Transverse colon (tissue), 3 donors: Measurements from ENCODE around the gene HNMT.

Experiments used
- EP300 ChIP-seq: sonication (generic); formaldehyde crosslinking; IDR thresholded peaks from one replicate; pipeline ENCODE4 v1.6.1; 2017; ENCODE audit warnings: antibody characterized with exemption, low read depth
- POLR2A ChIP-seq: fragments of 450-650 bp; IDR thresholded peaks from one replicate; pipeline ENCODE4 v1.6.1; 2016; ENCODE audit warnings: antibody characterized with exemption, mild to moderate bottlenecking, moderate library complexity
- TF ChIP-seq, protein P1 (sequence below), 5 experiments: fragments of 200-600 bp in 3 of 5; fragments of 450-650 bp in 2 of 5; sonication (generic) in 3 of 5; IDR thresholded peaks; 1 replicate in 2 of 5; 2 replicates in 3 of 5; pipeline ENCODE4 v1.5.1; 2016 to 2017; ENCODE audit warnings: antibody characterized with exemption in 5 of 5, inconsistent platforms in 3 of 5, mild to moderate bottlenecking in 2 of 5, moderate library complexity in 1 of 5

DNA sequence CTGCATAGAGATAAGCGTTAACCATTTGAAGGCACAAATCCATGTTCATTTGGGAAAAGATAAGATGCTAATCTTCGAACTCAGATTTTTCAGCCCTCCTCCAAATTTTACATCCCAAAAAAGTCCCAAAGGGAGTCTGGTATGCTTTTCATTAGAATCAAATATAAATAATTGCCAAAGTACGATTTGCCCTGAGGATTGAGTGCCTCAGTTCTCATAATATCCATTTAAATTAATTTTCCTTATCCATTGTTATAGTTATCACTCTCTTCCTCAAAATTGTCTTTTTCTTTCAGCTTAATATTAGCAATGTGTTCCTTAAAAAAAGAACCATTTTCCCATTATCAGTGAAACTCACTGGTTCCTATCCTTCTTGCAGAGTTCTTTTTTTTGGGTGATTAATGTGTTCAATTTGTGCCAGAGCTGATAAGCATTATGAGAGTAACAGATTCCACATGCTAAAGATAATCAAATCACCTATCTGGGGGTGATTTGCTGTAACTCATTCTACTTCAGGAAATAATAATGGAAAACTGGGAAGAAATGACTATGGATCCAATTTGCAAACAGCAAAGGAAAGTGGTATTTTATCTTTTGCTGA is 686 bp downstream of the HNMT start:
- TF ChIP-seq, protein P1, sequence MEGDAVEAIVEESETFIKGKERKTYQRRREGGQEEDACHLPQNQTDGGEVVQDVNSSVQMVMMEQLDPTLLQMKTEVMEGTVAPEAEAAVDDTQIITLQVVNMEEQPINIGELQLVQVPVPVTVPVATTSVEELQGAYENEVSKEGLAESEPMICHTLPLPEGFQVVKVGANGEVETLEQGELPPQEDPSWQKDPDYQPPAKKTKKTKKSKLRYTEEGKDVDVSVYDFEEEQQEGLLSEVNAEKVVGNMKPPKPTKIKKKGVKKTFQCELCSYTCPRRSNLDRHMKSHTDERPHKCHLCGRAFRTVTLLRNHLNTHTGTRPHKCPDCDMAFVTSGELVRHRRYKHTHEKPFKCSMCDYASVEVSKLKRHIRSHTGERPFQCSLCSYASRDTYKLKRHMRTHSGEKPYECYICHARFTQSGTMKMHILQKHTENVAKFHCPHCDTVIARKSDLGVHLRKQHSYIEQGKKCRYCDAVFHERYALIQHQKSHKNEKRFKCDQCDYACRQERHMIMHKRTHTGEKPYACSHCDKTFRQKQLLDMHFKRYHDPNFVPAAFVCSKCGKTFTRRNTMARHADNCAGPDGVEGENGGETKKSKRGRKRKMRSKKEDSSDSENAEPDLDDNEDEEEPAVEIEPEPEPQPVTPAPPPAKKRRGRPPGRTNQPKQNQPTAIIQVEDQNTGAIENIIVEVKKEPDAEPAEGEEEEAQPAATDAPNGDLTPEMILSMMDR (IDR thresholded peaks at IDR 0.05): no peak
- TF ChIP-seq POLR2A (no peak), EP300 (no peak)
